ENCODE measurements around the gene KLHL30.
"Not testable (repeated sequence)": the region's sequence is repeated elsewhere in the genome, so short reads cannot be mapped to it uniquely, and the experiment has no call there.

Gene KLHL30

GRCh38 chr2:238101891-238102841, 36.3 kb upstream of the KLHL30 start:
- no peak for DNase-seq

GRCh38 chr2:238102865-238103264, 35.6 kb upstream of the KLHL30 start:
- DNase-seq, result no peak

- DNase-seq, result no peak
Observed at GRCh38 chr2:238103465-238104225, 34.8 kb upstream of the KLHL30 start.

GRCh38 chr2:238104226-238104690, 34.2 kb upstream of the KLHL30 start:
- DNase-seq, result no peak

- no peak for DNase-seq
Observed at GRCh38 chr2:238104691-238105371, 33.6 kb upstream of the KLHL30 start.

- DNase-seq, result no peak
Observed at GRCh38 chr2:238105506-238106338, 32.7 kb upstream of the KLHL30 start.

GRCh38 chr2:238106339-238106697, 32.1 kb upstream of the KLHL30 start:
- no peak for DNase-seq

- no peak for DNase-seq
Observed at GRCh38 chr2:238106698-238107524, 31.6 kb upstream of the KLHL30 start.

- DNase-seq, result no peak
Observed at GRCh38 chr2:238107525-238108422, 30.7 kb upstream of the KLHL30 start.

- DNase-seq, result no peak
Observed at GRCh38 chr2:238108423-238109183, 29.9 kb upstream of the KLHL30 start.

- DNase-seq, result no peak
Observed at GRCh38 chr2:238113611-238114010, 24.9 kb upstream of the KLHL30 start.

- no peak for DNase-seq
Observed at GRCh38 chr2:238114331-238114841, 24.1 kb upstream of the KLHL30 start.

GRCh38 chr2:238114851-238115660, 23.4 kb upstream of the KLHL30 start:
- no peak for DNase-seq

- DNase-seq, result not testable (repeated sequence)
Observed at GRCh38 chr2:238115709-238116108, 22.8 kb upstream of the KLHL30 start.

GRCh38 chr2:238116298-238117198, 21.9 kb upstream of the KLHL30 start:
- DNase-seq, result no peak

GRCh38 chr2:238117199-238118154, 21.0 kb upstream of the KLHL30 start:
- DNase-seq, result no peak

Data from NCI-H2081 treated with DMSO at 0.1 percent for 48 hours (cell line).